HG03520 (cell line): ENCODE data around the gene SHISA2.

ENCODE experiments used
- ATAC-seq: cut with Tn5 transposase; IDR thresholded peaks from one replicate; pipeline ENCODE4 v1.9.1; 2021; ENCODE audit warnings: mild to moderate bottlenecking, moderate library complexity; ENCODE audit not compliant: unreplicated experiment

Gene SHISA2

GRCh38 chr13:26019881-26020870 lies 31.6 kb downstream of the SHISA2 start:
- no peak for ATAC-seq

GRCh38 chr13:26019251-26019650 lies 32.6 kb downstream of the SHISA2 start:
- no peak for ATAC-seq

- no peak for ATAC-seq
Measured at GRCh38 chr13:26017932-26018665, 33.7 kb downstream of the SHISA2 start.

DNA sequence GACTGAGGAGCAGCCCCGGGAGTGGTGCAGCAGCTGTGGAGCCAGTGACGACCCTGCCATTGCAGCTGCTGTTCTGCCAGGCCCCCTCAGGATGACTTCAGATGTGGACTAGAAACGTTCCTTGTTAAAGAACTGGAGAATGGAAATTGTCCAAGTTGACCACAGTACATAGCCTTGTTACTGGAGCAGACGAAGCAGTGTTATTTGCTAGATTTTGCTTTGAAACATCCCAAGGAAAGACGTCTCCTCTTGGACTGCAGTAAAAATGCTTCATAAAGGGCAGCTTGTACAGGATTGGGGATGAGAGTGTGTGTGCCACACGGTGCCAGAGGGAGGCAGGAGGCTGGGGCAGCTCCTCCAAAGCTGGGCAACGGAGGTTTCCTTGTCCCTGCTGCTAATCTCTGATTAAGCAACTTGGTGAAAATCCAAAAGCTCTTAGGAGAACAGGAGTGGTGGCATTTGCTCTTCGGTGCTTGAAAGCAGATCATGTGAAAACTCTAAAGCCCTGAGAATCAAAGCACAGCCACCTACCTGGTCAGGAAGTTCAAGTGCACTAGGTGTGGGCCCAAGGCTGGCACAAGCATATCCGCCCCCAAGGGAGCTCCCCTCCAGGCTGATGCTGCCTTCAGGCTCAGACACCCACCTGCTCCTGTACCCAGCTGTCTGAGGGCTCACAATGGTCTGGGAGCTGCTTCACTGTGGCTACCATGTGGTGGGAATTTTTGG lies 34.5 kb downstream of the SHISA2 start:
- no peak for ATAC-seq

- no peak for ATAC-seq
Measured at GRCh38 chr13:26016189-26016588, 35.6 kb downstream of the SHISA2 start.

- no peak for ATAC-seq
Measured at GRCh38 chr13:26015271-26016125, 36.3 kb downstream of the SHISA2 start.

DNA sequence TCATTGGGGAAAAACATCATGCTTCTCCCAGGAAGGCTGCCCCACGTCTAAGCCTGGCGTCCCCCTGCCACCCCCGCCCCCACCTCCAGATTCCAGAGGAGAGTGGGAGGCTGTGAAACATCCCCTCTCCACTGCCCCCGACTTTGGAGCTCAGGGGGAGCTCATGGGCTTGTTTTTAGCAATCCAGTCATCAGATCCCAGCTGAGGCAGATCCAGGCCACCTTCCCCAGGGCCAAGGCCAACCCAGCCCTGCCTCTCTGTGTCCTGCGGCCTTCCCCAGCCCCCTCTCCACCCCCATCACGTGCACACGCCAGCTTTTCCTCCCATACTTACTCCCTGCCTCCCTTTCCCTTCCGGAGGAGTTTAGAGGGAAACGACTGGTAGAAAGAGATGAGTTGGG lies 38.8 kb downstream of the SHISA2 start:
- ATAC-seq = no peak

GRCh38 chr13:26011996-26012821 lies 39.6 kb downstream of the SHISA2 start:
- ATAC-seq = no peak

DNA sequence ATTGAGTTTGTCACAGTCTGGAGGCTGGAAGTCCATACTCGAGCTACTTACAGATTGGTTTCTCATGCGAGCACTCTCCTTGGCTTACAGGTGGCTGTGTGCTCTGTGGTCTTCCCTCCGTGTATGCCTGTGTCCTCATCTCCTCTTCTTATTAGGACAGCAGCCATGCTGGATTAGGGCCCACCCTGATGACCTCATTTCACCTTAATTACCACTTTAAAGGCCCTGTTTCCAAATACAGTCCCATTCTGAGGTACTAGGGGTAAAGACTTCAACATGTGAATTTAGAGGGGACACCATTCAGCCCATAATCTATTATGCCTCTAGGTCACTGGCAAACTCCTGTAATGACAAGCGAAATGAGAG lies 40.6 kb downstream of the SHISA2 start:
- no peak for ATAC-seq

- no peak for ATAC-seq
Measured at GRCh38 chr13:26010487-26011207, 41.2 kb downstream of the SHISA2 start.

GRCh38 chr13:26007261-26008125 lies 44.3 kb downstream of the SHISA2 start:
- no peak for ATAC-seq
